Measurements from ENCODE around the gene MILR1. TPM values are rescaled to one million over a fixed set of nuclear protein-coding genes. Genes with fewer than 3 reads are reported as not detected.

Gene MILR1
- total and polyA plus RNA-seq, 2 donors (not counting 3 experiments of a cell fraction or from before 2014, with no cell fraction given): 1.2 to 17.8 TPM

- no peaks in the 10 kb centered on the region for H4K20me1 ChIP-seq (replicated peaks; ENCODE audit: control insufficient read depth, extremely low read depth, insufficient read depth, low read length)
- H3K9ac ChIP-seq (replicated peaks; ENCODE audit: extremely low read depth, insufficient read depth, low read length): no peak overlapping the region
- H3K36me3 ChIP-seq (ENCODE audit: control insufficient read depth in 2 of 2, extremely low read depth in 1 of 2, insufficient read depth in 2 of 2, low read length in 2 of 2): no peaks in the 10 kb centered on the region
- intact Hi-C loops (cut with micrococcal nuclease): no loop called here
- H3K27me3 ChIP-seq (ENCODE audit: control insufficient read depth in 2 of 2, insufficient read depth in 2 of 2, low read length in 2 of 2): no peaks in the 10 kb centered on the region
- dilution Hi-C loops (cut with MboI; ENCODE audit: extremely low pct_ligation_motif_present, low sequenced_read_pairs): no loop called here
- no peak overlapping the region for H3K27ac ChIP-seq (ENCODE audit: insufficient read depth, low read depth, low read length)
- DNase-seq (ENCODE audit: low read depth, low spot score): no peak
- no peak overlapping the region for H3K4me3 ChIP-seq (replicated peaks in 1 of 3; ENCODE audit: insufficient read depth in 1 of 3, low read depth in 1 of 3, low read length in 3 of 3)
- H3K4me1 ChIP-seq (ENCODE audit: control insufficient read depth, extremely low read depth, insufficient read depth, low read length): no peaks in the 10 kb centered on the region
- POLR2A ChIA-PET: interaction anchor here (0.6 kb wide), 1 partner anchor 1420 kb away, joined by 3 read pairs; no protein-coding TSS in a partner anchor
- H3K9me3 ChIP-seq (replicated peaks; ENCODE audit: control insufficient read depth, insufficient read depth, low read length): no peaks in the 10 kb centered on the region
- H3K9me1 ChIP-seq (replicated peaks; ENCODE audit: control insufficient read depth, extremely low read depth, insufficient read depth, low read length): no peaks in the 10 kb centered on the region
- no peak for FAIRE-seq
- no peak for TF ChIP-seq CTCF (IDR thresholded peaks at IDR 0.05; ENCODE audit: extremely low read depth in 1 of 2, insufficient read depth in 1 of 2, low read depth in 1 of 2, low read length in 2 of 2)
- no peak for TF ChIP-seq FOS (IDR thresholded peaks at IDR 0.05; ENCODE audit: borderline replicate concordance, insufficient read depth, low read length)
- TF ChIP-seq POLR2A (IDR thresholded peaks at IDR 0.05; ENCODE audit: low read depth, low read length): no peak
- no peak for TF ChIP-seq MAX (IDR thresholded peaks at IDR 0.05; ENCODE audit: insufficient read depth, insufficient read length)
- TF ChIP-seq MYC (IDR thresholded peaks at IDR 0.05; ENCODE audit: low read depth, low read length): no peak
- no peak for TF ChIP-seq POLR2AphosphoS5 (IDR thresholded peaks at IDR 0.05; ENCODE audit: insufficient read depth, low read depth, low read length)
- TF ChIP-seq JUN (IDR thresholded peaks at IDR 0.05; ENCODE audit: borderline replicate concordance, insufficient read depth, insufficient read length, low read depth): no peak
- TF ChIP-seq GATA2 (IDR thresholded peaks at IDR 0.05; ENCODE audit: insufficient read depth, insufficient read length, low read depth, low read length): no peak
- no peak for TF ChIP-seq EZH2 (IDR thresholded peaks at IDR 0.05; ENCODE audit: borderline replicate concordance, low read depth, low read length, severe bottlenecking)
- no peak overlapping the region for H2AFZ ChIP-seq (ENCODE audit: low read depth, low read length)
- CTCF ChIA-PET: interaction anchor here (0.9 kb wide), 1 partner anchor 61 kb away, joined by 3 read pairs; no protein-coding TSS in a partner anchor
- H3K4me2 ChIP-seq (ENCODE audit: insufficient read depth, low read length): no peak overlapping the region
- no TSS peak for BruUV-seq (replicated peaks)
- H3K79me2 ChIP-seq (ENCODE audit: control insufficient read depth, insufficient read depth, low read length): no peaks in the 10 kb centered on the region
Observed at GRCh38 chr17:64431534-64431933, 17.4 kb upstream of the MILR1 start.

All from endothelial cell of umbilical vein (primary cell).